NT2/D1 (cell line): ENCODE measurements around the gene FHL5.

ENCODE experiments used
- SUZ12 ChIP-seq: IDR thresholded peaks from 2 replicates; pipeline ENCODE4 v1.6.1; 2011; ENCODE audit not compliant: insufficient read length, insufficient read depth; ENCODE audit errors: extremely low read depth
- ZNF274 ChIP-seq: IDR thresholded peaks from 2 replicates; pipeline ENCODE4 v1.6.1; 2011; ENCODE audit warnings: mild to moderate bottlenecking, low read depth, low read length

- TF ChIP-seq ZNF274 = no peak
- no peak for TF ChIP-seq SUZ12
Observed at GRCh38 chr6:96520171-96521115, 42.5 kb upstream of the FHL5 start.
